COLO668 (cell line): ENCODE data around the gene RGPD6.
"Not testable (repeated sequence)": the region's sequence is repeated elsewhere in the genome, so short reads cannot be mapped to it uniquely, and the experiment has no call there.

Source experiments
- DNase-seq: peaks from one replicate; lab custom pipeline; 2025; ENCODE audit not compliant: unreplicated experiment; lab: John Stamatoyannopoulos, UW

The RGPD6 gene

GRCh38 chr2:110576763-110577416 is at the start of gene RGPD6:
Gene RGPD6, minus strand, starts transcription at chr2:110577222. Its CDS starts 198 bp downstream, at chr2:110577024.
- DNase-seq = not testable (repeated sequence)

DNA sequence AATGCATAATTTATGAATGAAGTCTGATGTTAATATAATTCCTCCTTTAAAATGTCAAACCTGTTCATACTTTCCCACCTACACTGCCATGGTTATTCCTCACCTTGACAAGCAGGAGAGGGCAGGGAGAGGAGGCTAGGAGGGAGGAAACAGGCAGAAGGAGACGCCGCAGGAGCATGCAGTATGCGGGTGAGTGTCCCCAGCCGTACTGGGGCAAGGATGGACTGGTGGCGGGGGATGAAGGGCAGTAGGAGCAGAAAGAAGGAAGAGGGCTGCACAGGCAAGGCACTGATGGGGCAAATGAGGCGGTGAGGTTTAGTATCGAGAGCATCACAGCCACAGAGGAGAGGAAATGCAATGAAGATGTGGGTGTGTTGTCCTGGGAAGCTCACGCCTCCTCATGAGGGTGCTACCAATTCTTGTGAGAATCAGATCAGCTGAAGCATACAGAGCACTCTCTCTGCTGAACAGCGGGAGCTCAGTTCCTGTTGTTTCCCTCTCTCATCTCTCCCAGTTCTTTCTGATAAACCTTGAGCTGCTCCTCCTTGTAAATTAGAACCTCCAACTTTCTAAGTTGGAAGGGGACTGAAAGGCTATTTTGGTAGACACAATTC is 42.4 kb upstream of the RGPD6 start:
- not testable (repeated sequence) for DNase-seq

GRCh38 chr2:110613927-110614326 is 36.9 kb upstream of the RGPD6 start:
- not testable (repeated sequence) for DNase-seq

GRCh38 chr2:110610613-110611250 is 33.7 kb upstream of the RGPD6 start:
- not testable (repeated sequence) for DNase-seq

DNA sequence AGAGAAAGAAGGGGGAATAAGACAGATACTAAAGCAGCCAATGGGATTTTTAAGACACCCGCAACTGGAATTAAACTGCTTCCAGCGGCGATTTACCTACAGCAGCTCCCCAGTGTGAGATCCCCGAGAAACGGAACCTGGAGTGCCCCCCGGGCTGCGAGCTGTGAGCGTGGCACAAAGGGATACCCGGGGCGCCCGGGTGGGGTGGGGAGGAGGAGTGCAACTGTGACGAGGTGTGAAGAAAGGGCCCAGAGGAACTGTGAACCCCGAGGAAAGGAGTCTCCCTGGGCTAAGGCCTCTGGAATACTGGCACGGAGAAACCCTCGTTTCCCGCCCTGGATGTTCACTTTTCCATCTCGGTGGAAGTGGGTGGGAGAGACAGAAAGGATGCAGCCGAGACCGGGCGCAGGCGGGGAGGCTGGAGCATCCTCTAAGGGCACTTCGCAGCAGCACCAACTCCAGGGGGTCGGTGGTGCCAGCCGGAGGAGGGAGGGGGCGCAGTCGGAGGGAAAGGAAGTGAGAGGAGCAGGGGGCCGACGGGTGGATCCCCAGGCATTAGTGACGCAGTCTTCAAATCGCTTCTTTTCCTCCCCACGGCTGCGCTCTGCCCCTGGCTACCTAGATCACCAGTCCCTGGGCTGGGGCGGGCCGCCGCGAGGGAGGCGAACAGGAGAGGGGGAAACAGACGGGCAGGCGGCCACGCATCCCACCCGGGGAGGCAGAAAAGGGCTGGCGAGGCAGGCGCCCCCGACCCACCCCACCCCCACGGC is 33.0 kb upstream of the RGPD6 start:
- DNase-seq = not testable (repeated sequence)

DNA sequence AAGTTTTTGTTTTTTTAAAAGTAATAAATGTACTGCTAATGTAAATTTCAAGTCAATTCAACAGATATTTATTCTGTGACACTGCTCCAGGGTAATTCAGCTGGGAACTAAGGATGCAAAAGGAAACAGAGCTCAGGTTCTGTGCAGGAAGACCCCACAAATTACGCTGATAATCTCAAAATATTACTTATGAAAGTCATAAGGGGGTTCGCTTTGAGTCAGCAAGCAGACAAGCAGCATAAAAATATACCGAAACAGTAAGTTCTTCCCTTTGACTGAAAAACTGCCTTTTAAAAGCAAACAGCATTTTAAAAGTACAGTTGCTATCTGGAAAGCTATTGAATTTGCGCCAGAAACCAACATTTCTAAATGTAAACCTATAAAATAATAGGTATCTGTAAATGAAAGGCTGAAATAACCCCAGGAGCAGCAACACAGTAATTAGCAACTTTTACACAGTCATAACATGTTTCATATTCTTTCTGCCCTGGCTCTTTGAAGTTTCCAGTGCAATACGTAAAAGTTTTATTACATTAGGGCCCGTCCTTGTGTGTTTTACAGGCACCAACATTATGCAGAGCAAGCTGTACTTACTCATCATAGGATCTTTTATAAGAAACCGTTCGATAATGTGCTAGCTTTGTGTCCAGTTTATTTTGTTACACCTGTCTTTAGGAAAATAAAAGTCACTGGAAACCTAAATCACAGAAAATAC is 31.9 kb upstream of the RGPD6 start:
- DNase-seq = not testable (repeated sequence)

- not testable (repeated sequence) for DNase-seq
Measured at GRCh38 chr2:110605057-110605456, 28.0 kb upstream of the RGPD6 start.

DNA sequence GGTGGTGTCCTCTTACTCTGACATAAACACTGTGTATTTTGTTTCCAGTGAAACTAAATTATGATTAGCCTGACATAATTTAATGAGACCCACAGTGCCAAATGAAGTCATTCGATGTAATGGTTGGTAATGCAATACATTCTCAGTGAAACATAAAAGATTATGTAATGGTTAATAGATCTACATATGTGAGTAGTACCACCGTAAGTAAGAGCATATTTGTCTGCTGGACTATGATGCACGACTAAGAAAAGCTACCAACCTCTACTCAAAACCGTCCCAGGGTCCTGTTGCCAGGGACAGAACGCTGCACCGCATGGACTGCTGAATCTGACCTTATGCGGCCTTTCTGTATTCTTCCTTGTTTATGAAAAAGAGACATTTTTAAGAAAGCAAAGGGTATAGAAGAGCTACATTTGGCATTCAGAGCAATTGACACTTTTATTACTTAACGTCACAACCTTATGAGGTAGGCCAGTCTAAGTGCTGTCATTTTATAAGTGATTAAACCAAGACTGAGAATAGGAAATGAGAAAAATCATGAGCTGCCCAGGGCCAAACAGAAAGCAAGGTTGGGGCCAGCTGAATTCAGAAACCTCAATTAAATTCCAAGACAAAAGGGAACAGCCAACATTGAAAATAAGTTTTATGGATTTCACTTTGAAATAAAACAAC is 27.0 kb upstream of the RGPD6 start:
- not testable (repeated sequence) for DNase-seq

DNA sequence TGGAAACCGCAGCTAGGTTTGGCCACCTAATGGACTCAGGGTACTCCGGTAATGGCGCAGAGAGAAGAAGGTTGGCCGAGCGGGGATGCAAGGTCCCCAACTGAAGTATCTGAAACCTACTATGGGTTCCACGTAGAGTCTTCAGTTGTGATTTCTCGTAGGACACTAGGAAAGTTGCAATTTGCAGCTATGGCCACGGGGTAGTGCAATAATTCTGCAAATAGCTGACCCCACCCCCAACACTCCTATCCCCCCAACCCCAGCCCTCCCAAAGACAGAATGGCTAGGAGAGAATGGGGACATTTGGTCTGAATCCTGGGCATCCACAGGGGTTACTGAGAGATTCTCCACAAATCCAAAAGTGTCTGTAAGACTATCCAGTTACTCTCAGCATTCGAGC is 25.1 kb upstream of the RGPD6 start:
- DNase-seq = not testable (repeated sequence)

GRCh38 chr2:110591973-110592372 is 15.0 kb upstream of the RGPD6 start:
- DNase-seq = not testable (repeated sequence)

GRCh38 chr2:110589677-110590330 is 12.8 kb upstream of the RGPD6 start:
- DNase-seq = not testable (repeated sequence)

DNA sequence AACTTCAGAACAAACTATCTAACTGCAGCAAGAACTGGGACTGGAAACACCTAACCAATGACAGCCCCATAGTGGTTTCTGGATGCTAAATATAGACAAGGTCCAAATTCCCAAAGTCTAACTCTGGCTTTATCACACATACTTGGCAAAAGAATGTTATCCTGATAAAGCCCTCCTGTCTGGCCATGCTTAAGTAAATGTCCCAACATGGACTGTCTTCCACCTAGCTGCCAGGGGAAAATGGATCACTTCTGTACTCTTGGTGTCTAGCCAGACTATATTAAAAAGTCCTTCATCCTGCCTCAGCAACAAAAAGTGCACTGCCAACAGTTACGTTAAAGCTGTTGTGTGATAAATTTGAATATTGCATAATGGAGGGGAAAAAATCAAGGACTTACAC is 11.5 kb upstream of the RGPD6 start:
- not testable (repeated sequence) for DNase-seq

- DNase-seq = not testable (repeated sequence)
Measured at GRCh38 chr2:110579216-110579965, 2.4 kb upstream of the RGPD6 start.

DNA sequence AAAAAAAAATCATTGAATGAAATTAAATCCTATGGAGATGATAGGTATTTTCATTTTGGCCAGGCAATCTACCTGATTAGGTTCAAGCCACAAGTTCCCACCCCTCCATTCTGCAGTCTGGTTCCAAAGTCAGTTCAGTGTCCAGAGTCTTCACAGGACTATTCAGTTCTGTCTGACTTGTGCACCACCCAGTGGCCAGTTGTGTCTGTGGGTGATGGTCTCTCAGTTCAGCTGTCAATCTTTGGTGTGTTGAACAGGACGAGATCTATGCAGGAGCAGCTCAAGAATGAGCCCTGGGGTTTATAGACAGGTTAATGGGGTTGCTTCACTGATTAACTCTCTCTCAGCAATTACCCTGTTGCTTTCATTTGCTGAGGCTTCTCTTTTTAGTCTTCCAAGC is 1.4 kb upstream of the RGPD6 start:
- DNase-seq = not testable (repeated sequence)

- DNase-seq = not testable (repeated sequence)
Measured at GRCh38 chr2:110499755-110500377, 77.2 kb downstream of the RGPD6 start.

GRCh38 chr2:110496027-110496426 is 81.0 kb downstream of the RGPD6 start:
- DNase-seq = not testable (repeated sequence)

DNA sequence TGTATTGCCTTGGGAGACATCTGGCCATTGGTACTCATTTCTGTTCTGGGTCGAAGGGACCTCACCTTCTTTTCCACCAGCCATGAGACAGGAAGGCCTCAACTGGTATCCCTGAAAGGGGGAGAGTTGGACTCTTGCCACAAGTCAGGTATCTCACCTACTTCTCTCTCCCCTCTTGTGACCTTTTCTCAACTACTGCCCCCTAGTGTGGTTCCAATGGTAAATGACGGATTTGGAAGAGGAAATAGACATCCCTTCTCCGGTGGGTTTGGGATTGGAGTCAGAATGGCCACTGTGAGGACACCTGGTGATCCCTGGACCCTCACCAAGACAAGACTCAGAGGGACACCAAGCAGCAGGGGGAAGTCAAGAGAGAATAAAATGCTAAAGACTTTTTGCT is 82.5 kb downstream of the RGPD6 start:
- DNase-seq = not testable (repeated sequence)

GRCh38 chr2:110488991-110489390 is 88.0 kb downstream of the RGPD6 start:
- DNase-seq = not testable (repeated sequence)
